ENCODE data around the gene RALGDS. TPM values are rescaled to one million over a fixed set of nuclear protein-coding genes. Genes with fewer than 3 reads are reported as not detected.

The RALGDS gene
- total and polyA plus RNA-seq, 2 experiments from 2014 or later, result 8.6 to 20.3 TPM

DNA sequence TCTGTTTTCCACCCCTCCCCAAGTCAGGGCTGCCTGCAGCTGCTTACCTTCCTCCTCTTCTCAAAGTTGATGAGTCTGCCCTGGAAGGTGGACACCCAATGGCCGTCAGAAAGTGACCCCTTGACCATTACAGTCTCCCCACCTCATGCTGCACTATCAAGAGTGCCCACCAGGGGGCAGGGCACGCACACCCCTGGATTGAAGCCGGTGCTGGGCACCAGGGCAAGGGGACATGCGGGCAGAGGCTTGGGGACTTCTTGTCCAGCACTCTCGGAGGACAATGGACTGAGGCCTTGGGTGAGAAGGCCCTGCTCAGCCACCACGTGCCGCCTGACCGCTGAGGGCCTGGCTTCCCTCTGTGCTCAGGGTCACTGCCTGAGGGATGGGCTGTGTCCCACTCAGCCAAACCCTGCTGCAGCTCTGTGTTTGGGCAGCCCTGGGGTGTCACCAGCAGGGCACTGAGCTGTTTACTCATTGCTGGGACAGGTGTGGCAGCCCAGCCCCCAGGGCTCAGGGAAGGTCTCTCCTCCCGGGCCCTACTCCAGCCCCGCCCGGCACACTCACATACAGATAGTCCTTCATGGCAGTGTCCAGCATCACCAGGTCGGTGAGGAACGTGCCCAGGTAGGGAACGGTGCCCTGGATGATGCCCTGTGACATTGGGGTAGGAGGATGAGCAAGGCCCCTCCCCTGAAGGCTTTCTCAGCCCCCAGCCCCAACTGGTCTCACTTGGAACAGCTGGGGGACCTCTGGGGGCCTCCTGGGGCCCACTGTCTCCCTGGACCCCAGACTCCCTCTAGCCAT lies 17.7 kb downstream of the RALGDS start:
- H3K27me3 ChIP-seq (ENCODE audit: insufficient read depth), result no peaks in the 10 kb centered on the region
- no peaks in the 10 kb centered on the region for H4K20me1 ChIP-seq (replicated peaks; ENCODE audit: insufficient read depth)

More for the DNA sequence above, 17.7 kb downstream of the RALGDS start:
- no peak overlapping the region for H3K4me3 Mint-ChIP-seq
- TF ChIP-seq, protein P1, sequence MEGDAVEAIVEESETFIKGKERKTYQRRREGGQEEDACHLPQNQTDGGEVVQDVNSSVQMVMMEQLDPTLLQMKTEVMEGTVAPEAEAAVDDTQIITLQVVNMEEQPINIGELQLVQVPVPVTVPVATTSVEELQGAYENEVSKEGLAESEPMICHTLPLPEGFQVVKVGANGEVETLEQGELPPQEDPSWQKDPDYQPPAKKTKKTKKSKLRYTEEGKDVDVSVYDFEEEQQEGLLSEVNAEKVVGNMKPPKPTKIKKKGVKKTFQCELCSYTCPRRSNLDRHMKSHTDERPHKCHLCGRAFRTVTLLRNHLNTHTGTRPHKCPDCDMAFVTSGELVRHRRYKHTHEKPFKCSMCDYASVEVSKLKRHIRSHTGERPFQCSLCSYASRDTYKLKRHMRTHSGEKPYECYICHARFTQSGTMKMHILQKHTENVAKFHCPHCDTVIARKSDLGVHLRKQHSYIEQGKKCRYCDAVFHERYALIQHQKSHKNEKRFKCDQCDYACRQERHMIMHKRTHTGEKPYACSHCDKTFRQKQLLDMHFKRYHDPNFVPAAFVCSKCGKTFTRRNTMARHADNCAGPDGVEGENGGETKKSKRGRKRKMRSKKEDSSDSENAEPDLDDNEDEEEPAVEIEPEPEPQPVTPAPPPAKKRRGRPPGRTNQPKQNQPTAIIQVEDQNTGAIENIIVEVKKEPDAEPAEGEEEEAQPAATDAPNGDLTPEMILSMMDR (conservative IDR thresholded peaks at IDR 0.05; ENCODE audit: low read depth in 2 of 2), result peak; percentile 92 to 96
- no peak for TF ChIP-seq REST (IDR thresholded peaks at IDR 0.05; ENCODE audit: unreplicated experiment)
- no peak overlapping the region for H3K27ac ChIP-seq (ENCODE audit: low read depth)
- H3K4me1 Mint-ChIP-seq, result peaks cover 2% of the 10 kb centered on the region
- H3K36me3 ChIP-seq (ENCODE audit: insufficient read depth), result no peaks in the 10 kb centered on the region
- DNase-seq (ENCODE audit: low spot score) (peak; percentile 60), ATAC-seq (peak; percentile 75)
- no peaks in the 10 kb centered on the region; the same call in 2 of the 3 replicates for H3K9me3 Mint-ChIP-seq
- no peak overlapping the region for H3K27ac Mint-ChIP-seq
- no peaks in the 10 kb centered on the region for H3K79me2 ChIP-seq (replicated peaks; ENCODE audit: insufficient read depth)
- no peaks in the 10 kb centered on the region for H3K9me2 ChIP-seq (ENCODE audit: insufficient read depth)
- no peaks in the 10 kb centered on the region for H3F3A ChIP-seq (replicated peaks; ENCODE audit: low read depth)
- no peaks in the 10 kb centered on the region for H3K4me1 ChIP-seq (ENCODE audit: insufficient read depth)
- no peak overlapping the region for H3K4me3 ChIP-seq
- no peak overlapping the region for H3K4me2 ChIP-seq
- H3K27me3 Mint-ChIP-seq (ENCODE audit: insufficient read depth, low read depth, poor library complexity), result peaks cover 2% of the 10 kb centered on the region
- peaks cover 24% of the 10 kb centered on the region for H3K36me3 Mint-ChIP-seq (ENCODE audit: low read depth)
- H2AFZ ChIP-seq, result no peak overlapping the region
